Mesendoderm (in vitro differentiated cells): ENCODE measurements around the gene COX20.

ENCODE experiments used
- DNase-seq: peaks from one replicate; pipeline ENCODE4 v3.0.0; 2013
- H2AK5ac ChIP-seq: 2 replicates; pipeline ENCODE4 v1.6.1; 2013; ENCODE audit warnings: low read length, inconsistent platforms
- H2BK120ac ChIP-seq: 2 replicates; pipeline ENCODE4 v1.6.1; 2013; ENCODE audit warnings: low read depth, mild to moderate bottlenecking, low read length, moderate library complexity, mixed read lengths
- H2BK15ac ChIP-seq: replicated peaks from 2 replicates; pipeline ENCODE4 v1.6.1; 2013; ENCODE audit warnings: low read depth, mild to moderate bottlenecking, moderate library complexity
- H2BK5ac ChIP-seq: 2 replicates; pipeline ENCODE4 v1.6.1; 2013; ENCODE audit warnings: low read length, inconsistent platforms
- H3K18ac ChIP-seq: 2 replicates; pipeline ENCODE4 v1.6.1; 2013; ENCODE audit warnings: mild to moderate bottlenecking, low read length, mixed read lengths
- H3K23ac ChIP-seq: one replicate; pipeline ENCODE4 v1.6.1; 2013; ENCODE audit warnings: low read length
- H3K27ac ChIP-seq: 2 replicates; pipeline ENCODE4 v1.5.1; 2013; ENCODE audit warnings: low read depth, mild to moderate bottlenecking, inconsistent platforms, low read length, moderate library complexity
- H3K27me3 ChIP-seq: 2 replicates; pipeline ENCODE4 v1.6.1; 2013; ENCODE audit warnings: low read length, control low read depth, mild to moderate bottlenecking, inconsistent platforms; ENCODE audit not compliant: insufficient read depth, poor library complexity
- H3K36me3 ChIP-seq: 2 replicates; pipeline ENCODE4 v1.6.1; 2013; ENCODE audit warnings: low read length, inconsistent platforms; ENCODE audit not compliant: control insufficient read depth, insufficient read depth
- H3K4ac ChIP-seq: one replicate; pipeline ENCODE4 v1.6.1; 2013; ENCODE audit warnings: low read depth, mild to moderate bottlenecking, low read length, moderate library complexity
- H3K4me1 ChIP-seq: 2 replicates; pipeline ENCODE4 v1.6.1; 2013; ENCODE audit warnings: low read depth, low read length, inconsistent platforms; ENCODE audit not compliant: control insufficient read depth
- H3K4me2 ChIP-seq: 2 replicates; pipeline ENCODE4 v1.6.1; 2013; ENCODE audit warnings: low read length
- H3K4me3 ChIP-seq: 2 replicates; pipeline ENCODE4 v1.5.1; 2013; ENCODE audit warnings: mild to moderate bottlenecking, low read length
- H3K56ac ChIP-seq: one replicate; pipeline ENCODE4 v1.6.1; 2013; ENCODE audit warnings: low read length
- H3K79me1 ChIP-seq: 2 replicates; pipeline ENCODE4 v1.6.1; 2013; ENCODE audit warnings: low read length, inconsistent platforms
- H3K79me2 ChIP-seq: 2 replicates; pipeline ENCODE4 v1.6.1; 2013; ENCODE audit warnings: mild to moderate bottlenecking, low read length; ENCODE audit not compliant: control insufficient read depth, insufficient read depth
- H3K9ac ChIP-seq: 2 replicates; pipeline ENCODE4 v1.6.1; 2013; ENCODE audit warnings: low read length, inconsistent platforms
- H4K5ac ChIP-seq: one replicate; pipeline ENCODE4 v1.6.1; 2013; ENCODE audit warnings: low read length
- H4K8ac ChIP-seq: one replicate; pipeline ENCODE4 v1.6.1; 2013; ENCODE audit warnings: low read depth, mild to moderate bottlenecking, control low read depth, low read length, moderate library complexity
- WGBS: extraction: QIAGEN DNeasy Blood & Tissue Kit; methylation state at CpG from one replicate; pipeline ENCODE4 v1.1.7; 2013; ENCODE audit warnings: low lambda C conversion rate, missing lambda C conversion rate; ENCODE audit not compliant: insufficient coverage; ENCODE audit errors: extremely low coverage; 5-methylcytosine and 5-hydroxymethylcytosine counted together

The COX20 gene

GRCh38 chr1:244857761-244858160 is 22.3 kb downstream of the COX20 start:
- H2BK15ac ChIP-seq, result no peak overlapping the region
- no peak overlapping the region for H3K18ac ChIP-seq
- no peak overlapping the region for H3K4me3 ChIP-seq
- H3K56ac ChIP-seq, result no peak overlapping the region
- peaks cover 20% of the 10 kb centered on the region for H3K36me3 ChIP-seq
- H3K23ac ChIP-seq, result no peak overlapping the region
- no peak overlapping the region for H2BK5ac ChIP-seq
- H3K4me2 ChIP-seq, result no peak overlapping the region
- H3K4ac ChIP-seq, result no peak overlapping the region
- no peak overlapping the region for H3K9ac ChIP-seq
- no peak for DNase-seq
- peaks cover 64% of the 10 kb centered on the region for H3K79me2 ChIP-seq
- H3K27ac ChIP-seq, result no peak overlapping the region
- no peak overlapping the region for H2BK120ac ChIP-seq
- H4K8ac ChIP-seq, result no peak overlapping the region
- H2AK5ac ChIP-seq, result no peak overlapping the region
- no CpG with 5 or more reads among the region's 3 CpGs for WGBS
- H3K4me1 ChIP-seq, result no peaks in the 10 kb centered on the region
- peaks cover 4% of the 10 kb centered on the region for H3K79me1 ChIP-seq
- H3K27me3 ChIP-seq, result no peaks in the 10 kb centered on the region
- H4K5ac ChIP-seq, result no peak overlapping the region

GRCh38 chr1:244858357-244858756 is 22.9 kb downstream of the COX20 start:
- no peak overlapping the region for H2AK5ac ChIP-seq
- WGBS, result no CpG with 5 or more reads among the region's 1 CpG
- H3K23ac ChIP-seq, result no peak overlapping the region
- DNase-seq, result no peak
- no peak overlapping the region for H2BK120ac ChIP-seq
- H3K18ac ChIP-seq, result no peak overlapping the region
- no peak overlapping the region for H3K56ac ChIP-seq
- no peak overlapping the region for H2BK5ac ChIP-seq
- H3K79me1 ChIP-seq, result peaks cover 4% of the 10 kb centered on the region
- H4K8ac ChIP-seq, result no peak overlapping the region
- no peak overlapping the region for H3K9ac ChIP-seq
- no peaks in the 10 kb centered on the region for H3K4me1 ChIP-seq
- no peak overlapping the region for H3K27ac ChIP-seq
- H3K36me3 ChIP-seq, result peaks cover 19% of the 10 kb centered on the region
- peaks cover 67% of the 10 kb centered on the region for H3K79me2 ChIP-seq
- H3K4me3 ChIP-seq, result no peak overlapping the region
- H3K4ac ChIP-seq, result no peak overlapping the region
- H2BK15ac ChIP-seq, result no peak overlapping the region
- H4K5ac ChIP-seq, result no peak overlapping the region
- H3K27me3 ChIP-seq, result no peaks in the 10 kb centered on the region
- no peak overlapping the region for H3K4me2 ChIP-seq

- Histone ChIP-seq H3K27me3 (no peaks in the 10 kb centered on the region), H2AK5ac (no peak overlapping the region), H4K8ac (no peak overlapping the region), H3K36me3 (peaks cover 18% of the 10 kb centered on the region), H3K18ac (no peak overlapping the region), H3K4ac (no peak overlapping the region), H3K4me1 (no peaks in the 10 kb centered on the region), H2BK15ac (no peak overlapping the region), H3K23ac (no peak overlapping the region), H4K5ac (no peak overlapping the region), H3K4me3 (no peak overlapping the region), H3K79me2 (peaks cover 75% of the 10 kb centered on the region), H3K9ac (peak overlapping the region; percentile 55), H2BK5ac (no peak overlapping the region), H3K79me1 (peaks cover 4% of the 10 kb centered on the region), H3K4me2 (peak overlapping the region; percentile 25), H2BK120ac (no peak overlapping the region), H3K56ac (peak overlapping the region; percentile 70), H3K27ac (no peak overlapping the region)
- no peak for DNase-seq
- no CpG with 5 or more reads among the region's 9 CpGs for WGBS
Observed at GRCh38 chr1:244860078-244860477, 24.6 kb downstream of the COX20 start.

GRCh38 chr1:244860914-244861610 is 25.6 kb downstream of the COX20 start:
- peaks cover 15% of the 10 kb centered on the region for H3K36me3 ChIP-seq
- peak overlapping the region; percentile 83 for H3K4me3 ChIP-seq
- peak overlapping the region; percentile 73 for H3K9ac ChIP-seq
- no peak overlapping the region for H2BK15ac ChIP-seq
- no peak overlapping the region for H4K8ac ChIP-seq
- no peak overlapping the region for H2BK120ac ChIP-seq
- H4K5ac ChIP-seq, result no peak overlapping the region
- no peak overlapping the region for H3K18ac ChIP-seq
- no peaks in the 10 kb centered on the region for H3K4me1 ChIP-seq
- H3K4ac ChIP-seq, result no peak overlapping the region
- no peak overlapping the region for H2AK5ac ChIP-seq
- H3K79me2 ChIP-seq, result peaks cover 68% of the 10 kb centered on the region
- H2BK5ac ChIP-seq, result no peak overlapping the region
- whole genome bisulfite sequencing, result no CpG with 5 or more reads among the region's 2 CpGs
- H3K79me1 ChIP-seq, result peaks cover 4% of the 10 kb centered on the region
- no peak overlapping the region for H3K27ac ChIP-seq
- peak overlapping the region; percentile 88 for H3K4me2 ChIP-seq
- H3K27me3 ChIP-seq, result no peaks in the 10 kb centered on the region
- no peak for DNase-seq
- H3K23ac ChIP-seq, result no peak overlapping the region
- H3K56ac ChIP-seq, result peak overlapping the region; percentile 64

- Histone ChIP-seq H3K36me3 (peaks cover 13% of the 10 kb centered on the region), H3K23ac (no peak overlapping the region), H3K4me1 (no peaks in the 10 kb centered on the region), H4K8ac (no peak overlapping the region), H3K27ac (no peak overlapping the region), H3K4me2 (peak overlapping the region; percentile 88), H2BK15ac (no peak overlapping the region), H3K18ac (no peak overlapping the region), H2AK5ac (no peak overlapping the region), H3K27me3 (no peaks in the 10 kb centered on the region), H2BK120ac (no peak overlapping the region), H3K4me3 (peak overlapping the region; percentile 83), H3K56ac (peak overlapping the region; percentile 81), H3K4ac (no peak overlapping the region), H3K79me2 (peaks cover 66% of the 10 kb centered on the region), H4K5ac (no peak overlapping the region), H2BK5ac (no peak overlapping the region), H3K79me1 (peaks cover 2% of the 10 kb centered on the region), H3K9ac (peak overlapping the region; percentile 73)
- no peak for DNase-seq
- WGBS, result no CpG with 5 or more reads among the region's 2 CpGs
Observed at GRCh38 chr1:244861683-244862082, 26.2 kb downstream of the COX20 start.

- no peak for DNase-seq
- peak overlapping the region; percentile 77 for H3K4ac ChIP-seq
- H3K18ac ChIP-seq, result no peak overlapping the region
- H4K8ac ChIP-seq, result no peak overlapping the region
- H2BK120ac ChIP-seq, result no peak overlapping the region
- peaks cover 62% of the 10 kb centered on the region for H3K79me2 ChIP-seq
- H3K27me3 ChIP-seq, result no peaks in the 10 kb centered on the region
- peak overlapping the region; percentile 97 for H3K4me3 ChIP-seq
- H3K56ac ChIP-seq, result peak overlapping the region; percentile 89
- H3K36me3 ChIP-seq, result peaks cover 12% of the 10 kb centered on the region
- H3K4me2 ChIP-seq, result peak overlapping the region; percentile 81
- H3K23ac ChIP-seq, result no peak overlapping the region
- WGBS, result no CpG with 5 or more reads among the region's 7 CpGs
- no peak overlapping the region for H2BK5ac ChIP-seq
- no peak overlapping the region for H4K5ac ChIP-seq
- peak overlapping the region; percentile 96 for H3K9ac ChIP-seq
- H2AK5ac ChIP-seq, result peak overlapping the region; percentile 37
- peak overlapping the region; percentile 77 for H3K27ac ChIP-seq
- H3K4me1 ChIP-seq, result no peaks in the 10 kb centered on the region
- H3K79me1 ChIP-seq, result peaks cover 2% of the 10 kb centered on the region
- no peak overlapping the region for H2BK15ac ChIP-seq
Observed at GRCh38 chr1:244862354-244862698, 26.9 kb downstream of the COX20 start.
